ENCODE measurements around the gene RGL3.
A peak's percentile ranks its signal among the peaks of the same experiment; 100 is the strongest.
"Not testable (repeated sequence)": the region's sequence is repeated elsewhere in the genome, so short reads cannot be mapped to it uniquely, and the experiment has no call there.

RGL3 gene

DNA sequence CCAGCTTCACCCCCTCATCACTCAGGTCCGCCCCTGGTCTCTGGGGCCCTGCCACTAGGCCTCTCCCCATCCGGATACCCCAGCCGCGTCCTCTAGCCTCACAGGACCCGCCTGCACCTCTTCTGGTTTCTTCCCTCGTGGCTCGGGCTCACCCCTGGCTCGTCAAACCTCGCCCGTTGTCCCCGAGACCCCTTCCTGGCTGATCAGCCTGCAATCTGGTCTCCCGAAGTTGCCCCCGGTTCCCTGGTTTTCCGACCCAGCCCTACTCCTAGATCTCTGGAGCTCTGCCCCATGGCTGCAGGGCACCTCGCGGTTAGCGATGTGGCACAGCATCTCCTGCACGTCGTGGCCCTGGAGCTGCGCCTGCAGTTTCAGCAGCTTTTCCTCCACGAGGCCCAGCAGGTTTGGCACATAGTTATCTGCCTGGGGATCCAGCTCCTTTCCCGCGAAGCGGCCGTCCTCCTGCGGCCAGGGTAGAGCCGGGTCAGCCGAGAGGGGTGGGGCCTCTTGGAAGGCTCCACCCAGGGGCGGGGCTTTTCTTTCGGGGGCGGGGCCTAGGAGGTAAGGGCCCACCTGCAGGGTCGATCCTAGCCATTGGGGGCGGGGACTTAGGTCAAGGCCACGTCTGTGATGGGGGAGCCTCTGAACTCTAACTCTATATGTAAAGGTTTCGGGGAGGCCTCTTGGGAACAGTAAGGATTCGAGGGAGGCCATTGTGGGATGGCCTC is 2.4 kb upstream of the RGL3 start:
- DNase-seq (ENCODE audit: low spot score) = no peak

DNA sequence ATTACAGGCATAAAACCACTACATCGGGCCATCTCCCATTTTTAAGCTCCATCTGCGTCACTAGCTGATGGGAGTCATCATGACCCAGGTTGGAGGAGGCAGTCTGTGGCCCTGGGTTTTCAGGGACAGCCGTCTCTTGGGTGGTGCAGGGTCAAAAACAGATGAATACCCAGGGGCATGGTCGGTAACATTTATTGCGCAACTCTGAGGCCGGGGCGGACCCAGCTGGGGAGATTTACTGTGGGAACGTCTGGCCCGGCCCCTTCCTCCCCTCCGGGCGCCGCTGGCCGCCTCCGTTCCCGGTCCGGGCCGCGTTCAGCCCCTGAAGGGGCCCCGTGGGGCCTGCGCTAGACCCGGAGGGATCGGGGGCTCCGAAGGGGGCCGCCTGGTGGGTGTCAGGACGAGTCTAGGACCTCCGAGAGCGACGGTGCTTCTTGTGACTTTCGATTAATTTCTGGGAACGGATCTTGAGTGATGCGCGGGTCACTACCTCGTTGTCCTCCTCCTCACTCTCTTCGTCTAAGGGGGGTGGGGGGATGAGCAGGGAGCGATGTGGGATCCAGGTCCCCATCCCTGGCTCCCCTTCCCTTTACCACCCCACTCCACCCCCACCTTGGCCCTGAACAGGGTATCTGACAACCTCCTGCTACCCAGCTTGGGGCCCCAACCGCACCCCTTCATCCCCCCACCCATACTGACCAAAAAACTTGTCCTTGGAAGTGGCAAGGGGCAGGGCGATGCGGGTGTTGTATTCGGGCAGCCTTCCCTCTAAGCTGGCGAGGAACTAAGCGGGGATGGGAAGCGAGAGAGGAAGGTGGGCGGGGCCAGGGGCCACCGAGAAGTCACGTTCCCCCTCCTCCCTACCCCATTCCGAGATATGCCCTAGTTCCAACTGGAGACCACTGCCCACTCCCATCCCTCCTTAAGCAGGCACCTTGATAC is 1.6 kb upstream of the RGL3 start:
- DNase-seq (ENCODE audit: low spot score) = no peak

DNA sequence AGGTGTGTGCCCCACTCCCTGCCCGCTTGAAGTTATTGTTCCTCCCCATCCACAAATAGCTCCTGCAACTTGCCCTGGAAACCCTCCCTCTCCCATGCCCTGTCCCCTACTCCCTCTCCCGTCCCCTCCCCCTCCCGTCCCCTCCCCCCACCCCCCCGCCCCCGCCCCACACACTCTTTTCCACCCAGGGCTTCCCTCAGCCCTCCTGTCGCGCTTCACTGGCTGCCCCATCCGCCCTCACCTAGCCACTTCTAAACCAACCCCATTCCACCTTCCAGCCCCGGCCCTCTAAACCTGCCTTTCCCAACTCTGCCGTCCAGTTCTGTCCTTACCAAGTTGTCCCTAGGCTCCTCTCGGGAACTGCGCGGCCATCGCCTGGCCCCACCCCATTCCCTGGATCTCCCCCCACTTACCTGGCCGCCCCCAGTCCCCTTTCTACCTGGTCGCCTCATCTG is 993 bp downstream of the RGL3 start:
- no peak for DNase-seq (ENCODE audit: low spot score)

- DNase-seq (ENCODE audit: low spot score) = no peak
These were observed 2.6 kb downstream of the RGL3 start for GRCh38 chr19:11416346-11417052.

DNA sequence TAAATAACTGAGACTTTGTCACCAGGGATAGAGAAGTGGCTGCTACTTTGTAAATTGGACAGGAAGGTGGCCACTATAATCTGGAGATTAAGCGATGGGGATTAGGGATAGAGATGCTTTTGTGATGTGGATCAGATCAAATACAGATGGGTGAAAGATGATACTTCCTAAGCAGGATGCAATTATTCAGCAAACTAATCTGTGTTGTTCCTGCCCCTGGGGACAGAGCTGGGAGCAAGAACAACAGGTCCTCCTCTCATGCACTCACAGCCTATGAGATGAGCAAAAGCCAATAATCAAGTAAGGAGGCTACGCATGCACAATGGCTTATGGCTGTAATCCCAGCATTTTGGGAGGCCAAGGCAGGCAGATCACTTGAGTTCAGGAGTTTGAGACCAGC is 4.6 kb downstream of the RGL3 start:
- no peak for DNase-seq (ENCODE audit: low spot score)

- peak; percentile 83 for DNase-seq (ENCODE audit: low spot score)
These were observed 8.4 kb downstream of the RGL3 start for GRCh38 chr19:11410682-11411081.

- DNase-seq (ENCODE audit: low spot score) = no peak
These were observed 10.5 kb downstream of the RGL3 start for GRCh38 chr19:11408591-11408990.

- DNase-seq (ENCODE audit: low spot score) = not testable (repeated sequence)
These were observed 12.3 kb downstream of the RGL3 start for GRCh38 chr19:11406703-11407236.

DNA sequence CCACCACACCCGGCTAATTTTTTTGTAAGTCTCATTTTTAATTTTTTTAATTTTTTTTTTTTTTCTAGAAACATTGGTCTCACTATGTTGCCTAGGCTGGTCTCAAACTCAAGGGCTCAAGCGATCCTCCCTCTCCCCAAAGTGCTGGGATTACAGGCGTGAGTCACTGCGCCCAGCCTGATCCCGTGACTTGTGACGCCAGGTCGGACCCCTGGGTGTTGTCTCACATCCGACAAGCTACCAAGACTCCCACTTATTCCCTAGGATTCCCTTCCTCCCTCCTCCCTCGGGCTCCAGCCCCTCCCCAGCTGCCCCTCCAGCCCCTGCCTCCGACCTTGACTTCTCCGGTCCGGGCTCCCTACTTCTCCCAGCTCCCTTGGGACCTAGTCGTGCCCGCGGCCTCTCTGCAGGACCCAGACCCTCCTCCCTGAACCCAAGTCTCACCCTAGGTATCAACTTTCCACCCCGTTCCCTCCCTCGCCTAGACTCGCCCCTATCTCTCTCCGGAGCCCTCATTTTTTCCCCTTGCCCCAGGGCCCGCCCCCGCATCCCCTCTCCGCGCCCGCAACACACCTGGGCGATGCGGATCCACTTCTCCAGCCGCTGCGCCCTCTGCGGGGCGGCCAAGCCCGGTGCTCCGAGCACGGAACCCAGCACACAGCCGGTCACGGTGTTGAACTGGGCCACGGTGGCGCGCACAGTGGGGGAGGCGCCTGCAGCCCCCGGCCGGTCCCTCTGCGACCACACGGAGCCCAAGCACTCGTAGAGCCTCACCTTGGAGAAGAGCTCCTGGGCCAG is 13.1 kb downstream of the RGL3 start:
- DNase-seq (ENCODE audit: low spot score) = no peak

DNA sequence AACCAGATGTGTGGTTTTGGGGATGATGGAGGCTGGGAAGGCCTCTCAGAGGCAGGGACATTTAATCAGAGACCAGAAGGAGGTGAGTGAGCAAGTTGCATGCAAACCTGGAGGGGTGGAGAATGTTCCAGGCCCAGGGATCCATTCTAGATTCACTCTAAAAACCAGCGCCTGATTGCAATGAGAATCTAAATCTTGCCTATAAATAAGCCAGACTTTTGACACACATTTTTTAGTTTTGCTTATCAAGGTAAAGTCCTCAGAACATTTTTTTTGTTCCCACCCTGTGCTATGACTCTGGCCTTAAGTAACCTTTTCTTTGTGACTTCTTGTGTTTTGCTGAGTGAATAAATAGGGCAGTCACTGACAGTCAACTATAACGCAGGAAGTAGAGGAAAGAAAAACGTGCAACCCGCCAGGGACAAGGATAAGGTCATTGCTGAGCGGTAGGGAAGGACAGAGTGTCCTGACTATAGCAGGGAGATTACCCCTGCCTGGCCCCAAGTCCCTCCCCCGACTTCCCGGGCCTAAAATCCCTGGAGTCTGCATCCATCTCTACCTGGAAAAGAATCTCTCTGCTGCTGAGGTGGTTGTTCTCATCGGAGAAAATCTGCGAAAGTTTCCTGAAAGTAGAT is 14.4 kb downstream of the RGL3 start:
- no peak for DNase-seq (ENCODE audit: low spot score)

DNA sequence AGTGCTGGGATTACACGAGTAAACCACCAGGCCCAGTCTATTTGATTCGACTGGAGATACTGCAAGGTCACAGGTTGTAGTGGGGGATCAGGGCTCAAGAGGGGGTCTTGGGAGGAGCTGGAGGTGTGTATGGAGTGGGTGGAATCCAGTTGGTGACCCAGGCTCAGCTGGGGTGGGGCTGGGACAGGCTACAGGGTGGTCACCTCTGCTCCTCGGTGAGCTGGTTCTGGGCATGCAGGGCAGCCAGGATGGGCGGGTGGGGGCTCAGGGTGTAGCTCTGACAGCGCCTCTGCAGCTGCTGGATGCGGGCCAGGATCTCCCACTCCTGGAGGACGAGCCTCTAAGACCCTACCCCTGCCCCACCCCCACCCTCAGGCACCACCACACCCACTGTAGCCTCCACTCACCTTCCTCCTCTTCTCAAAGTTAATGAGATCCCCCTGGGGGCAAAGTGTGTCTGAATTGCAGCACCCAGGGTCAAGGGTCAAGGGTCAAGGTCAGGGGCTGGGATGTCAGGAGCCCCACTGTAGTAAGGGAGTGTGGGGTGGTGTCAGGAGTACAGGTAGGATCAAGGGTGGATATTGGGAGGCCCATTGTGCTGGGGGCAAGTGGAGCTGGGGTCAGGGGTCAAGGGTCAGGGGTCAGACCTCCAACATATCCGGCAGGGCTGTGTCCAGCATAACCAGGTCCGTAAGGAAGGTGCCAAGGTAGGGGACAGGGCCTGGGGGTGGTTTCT is 17.1 kb downstream of the RGL3 start:
- no peak for DNase-seq (ENCODE audit: low spot score)

DNA sequence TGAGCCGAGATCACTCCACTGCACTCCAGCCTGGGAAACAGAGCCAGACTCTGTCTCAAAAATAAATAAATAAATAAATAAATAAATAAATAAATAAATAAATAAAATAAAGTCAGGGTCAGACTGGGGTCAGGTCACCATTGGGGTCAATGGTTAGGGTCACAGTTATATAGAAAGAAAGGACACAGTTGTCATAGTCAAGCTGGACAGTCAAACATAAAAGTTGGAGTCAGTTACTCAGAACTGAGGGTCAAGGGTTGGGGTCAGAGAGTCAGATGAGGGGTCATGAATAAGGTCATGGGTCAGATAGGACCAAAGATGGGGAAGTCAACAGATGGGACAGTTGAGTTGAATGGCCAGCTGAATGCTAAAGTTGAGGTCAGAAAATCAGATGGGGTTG is 18.3 kb downstream of the RGL3 start:
- DNase-seq (ENCODE audit: low spot score) = no peak

DNA sequence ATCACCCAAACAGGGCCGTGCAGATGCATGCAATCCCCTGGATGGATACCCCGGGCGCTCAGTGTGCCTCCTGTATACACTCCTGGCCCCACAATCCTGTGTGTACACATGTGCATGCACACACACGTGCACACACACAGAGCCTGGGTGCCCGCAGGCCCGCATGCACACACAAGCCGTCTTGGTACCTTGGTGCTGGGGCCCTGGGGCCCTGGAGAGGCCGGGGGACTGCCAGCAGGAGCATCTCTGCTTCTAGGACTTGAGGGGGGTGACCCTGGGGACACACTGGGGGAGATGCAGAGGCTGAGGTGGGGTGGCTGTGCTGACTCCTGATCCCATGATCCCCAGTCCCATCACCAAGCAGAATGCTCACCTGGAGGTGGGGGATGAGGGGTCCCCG is 19.4 kb downstream of the RGL3 start:
- no peak for DNase-seq (ENCODE audit: low spot score)

DNA sequence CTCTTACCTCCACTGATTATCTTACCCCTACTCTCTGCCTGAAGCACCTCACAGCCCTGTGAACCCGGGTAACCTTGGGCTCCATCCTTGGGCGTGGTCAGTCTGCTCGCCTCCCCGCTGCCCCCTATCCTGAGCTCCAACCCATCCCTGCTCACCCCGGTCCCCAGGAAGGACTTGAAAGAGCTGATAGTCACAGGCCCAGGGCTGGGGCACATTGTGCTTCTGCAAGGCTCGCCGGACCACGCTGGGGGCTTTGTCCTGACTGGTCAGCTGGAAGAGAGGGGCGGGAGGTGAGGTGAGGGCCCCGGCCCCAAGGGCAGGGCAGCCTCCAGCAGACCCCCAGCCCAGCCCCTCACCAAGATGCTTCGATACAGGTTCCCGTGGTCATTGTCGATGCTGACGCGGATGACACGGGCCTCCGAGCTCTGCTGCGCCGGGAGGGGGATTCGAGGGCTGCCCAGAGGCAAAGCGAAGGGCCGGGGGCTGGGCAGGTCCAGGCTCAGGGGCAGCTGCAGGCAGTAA is 22.0 kb downstream of the RGL3 start:
- DNase-seq (ENCODE audit: low spot score) = no peak

DNA sequence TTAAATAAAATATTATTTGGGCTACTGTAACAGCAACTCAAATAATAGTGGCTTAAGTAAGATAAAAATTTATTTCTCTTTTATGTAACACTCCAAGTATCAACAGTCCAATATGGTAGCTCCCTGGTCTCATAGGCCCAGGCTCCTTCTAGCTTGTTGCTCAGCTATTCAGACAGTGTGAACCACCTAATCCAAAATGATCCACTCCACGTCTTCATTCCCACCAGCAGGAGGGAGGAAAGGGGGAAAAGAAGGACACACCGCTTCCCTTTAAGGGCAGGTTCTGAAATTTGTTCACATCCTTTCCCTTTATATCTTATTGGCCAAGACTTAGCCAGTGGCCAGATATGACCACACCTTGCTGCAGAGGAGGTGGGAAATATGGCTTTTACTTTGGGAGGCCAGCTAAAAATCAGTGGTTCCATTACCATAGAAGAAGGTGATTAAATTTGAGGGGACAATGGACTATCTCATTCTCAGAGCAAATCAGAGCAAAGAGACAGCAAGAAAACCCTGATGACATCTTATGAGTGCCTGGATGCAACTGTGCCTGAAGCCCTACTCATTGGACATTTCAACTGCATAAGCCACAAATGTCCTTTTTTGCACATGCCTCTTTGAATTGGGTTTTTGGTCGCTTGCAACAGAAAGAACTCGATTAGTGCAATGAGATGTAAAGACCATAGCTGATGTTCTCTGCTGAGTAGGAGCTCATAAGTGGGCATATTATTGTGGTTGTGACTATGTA is 28.0 kb downstream of the RGL3 start:
- no peak for DNase-seq (ENCODE audit: low spot score)

DNA sequence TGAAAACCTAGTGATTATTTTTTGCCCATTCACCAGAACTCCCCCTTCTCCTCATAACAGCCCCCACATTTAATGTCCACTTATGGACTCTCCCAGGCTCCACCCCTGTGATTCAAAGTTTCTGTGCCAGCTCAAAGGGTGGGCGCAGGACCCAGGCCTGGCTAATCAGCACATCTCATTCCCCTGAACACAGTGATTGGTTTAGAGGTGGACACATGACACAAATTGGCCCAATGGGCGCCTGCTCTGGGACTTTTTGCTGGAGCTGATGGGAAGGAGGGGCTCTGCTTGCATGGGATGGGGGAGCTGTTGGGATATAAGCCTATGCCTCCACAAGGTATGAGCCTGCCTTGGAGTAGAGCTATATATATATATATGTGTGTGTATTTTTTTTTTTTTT is 28.8 kb downstream of the RGL3 start:
- DNase-seq (ENCODE audit: low spot score) = no peak

DNA sequence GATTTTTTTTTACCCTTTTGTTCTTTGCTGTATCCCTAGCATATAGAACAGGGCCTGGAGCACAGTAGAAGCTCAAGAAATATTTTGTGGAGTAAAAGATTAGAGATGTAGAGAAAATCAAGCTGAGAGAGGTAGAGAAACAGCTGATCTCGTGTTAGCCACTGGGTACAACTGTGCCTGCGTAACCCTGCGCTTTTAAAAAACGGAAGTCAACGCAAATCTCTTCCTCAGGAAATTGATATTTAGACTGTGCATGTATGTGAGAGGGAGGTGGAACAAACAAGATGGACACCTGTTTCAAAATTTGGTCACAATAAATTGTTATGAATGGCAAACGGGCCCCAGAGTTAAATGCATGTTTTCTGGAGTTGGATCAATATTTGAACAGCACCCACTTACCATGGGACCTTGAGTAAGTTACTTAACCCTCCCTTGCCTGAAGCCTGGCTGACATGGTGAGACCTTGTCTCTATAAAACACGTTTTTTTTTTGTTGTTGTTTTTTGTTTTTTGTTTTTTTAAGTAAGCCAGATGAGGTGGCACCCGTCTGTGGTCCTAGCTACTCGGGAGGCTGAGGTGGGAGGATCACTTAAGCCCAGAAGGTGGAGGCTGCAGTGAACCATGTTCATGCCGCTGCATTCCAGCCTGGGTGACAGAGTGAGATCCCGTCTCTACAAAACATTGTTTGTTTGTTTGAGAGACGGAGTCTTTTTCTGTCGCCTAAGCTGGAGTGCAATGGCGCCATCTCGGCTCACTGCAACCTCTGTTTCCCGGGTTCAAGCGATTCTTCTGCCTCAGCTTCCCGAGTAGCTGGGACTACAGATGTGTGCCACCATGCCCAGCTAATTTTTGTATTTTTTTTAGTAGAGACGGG is 31.7 kb downstream of the RGL3 start:
- DNase-seq (ENCODE audit: low spot score) = no peak

- no peak for DNase-seq (ENCODE audit: low spot score)
These were observed 34.4 kb downstream of the RGL3 start for GRCh38 chr19:11384778-11385129.

DNA sequence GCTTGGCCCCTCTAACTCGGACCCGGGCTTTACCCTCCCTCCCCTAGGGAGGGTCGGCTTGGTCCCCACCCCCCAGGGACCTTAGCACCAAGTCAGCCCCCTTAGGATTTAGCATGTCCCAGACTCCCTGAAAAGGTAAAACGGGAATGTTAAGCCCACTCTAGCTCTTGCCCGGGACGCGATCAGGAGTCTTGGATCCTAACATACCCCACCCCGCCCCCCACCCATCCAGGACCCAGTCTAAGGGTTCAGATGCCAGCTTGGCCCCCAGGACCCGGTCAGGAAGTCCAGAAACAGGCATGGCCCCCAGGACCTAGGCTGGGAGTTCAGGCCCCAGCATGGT is 35.4 kb downstream of the RGL3 start:
- DNase-seq (ENCODE audit: low spot score) = no peak

All from kidney tubule cell (primary cell).